ENCODE data around the gene AGO3. TPM values are rescaled to one million over a fixed set of nuclear protein-coding genes. Genes with fewer than 3 reads are reported as not detected.

Gene AGO3
- total and polyA plus RNA-seq, 2 of the 13 experiments (the other 11 are each of a cell fraction or from before 2014, with no cell fraction given) = 21.2 to 27.1 TPM

- TF ChIP-seq ZNF276 (CRISPR knock-in tag; IDR thresholded peaks at IDR 0.05; ENCODE audit: low read depth) = no peak
- TF ChIP-seq SRSF4 (IDR thresholded peaks at IDR 0.05; ENCODE audit: low read depth, low read length, poor library complexity, severe bottlenecking) = no peak
- peak; percentile 71 to 76; a peak in 3 of 4 replicates for TF ChIP-seq HMGXB4 (CRISPR knock-in tag; IDR thresholded peaks at IDR 0.05; ENCODE audit: borderline replicate concordance in 1 of 2, low read depth in 1 of 2)
- peak; percentile 60 for TF ChIP-seq ZNF18 (CRISPR knock-in tag; IDR thresholded peaks at IDR 0.05; ENCODE audit: insufficient replicate concordance)
- no peak for TF ChIP-seq LCORL (IDR thresholded peaks at IDR 0.05)
- peak; percentile 41 for TF ChIP-seq LCORL (CRISPR knock-in tag; IDR thresholded peaks at IDR 0.05)
- TF ChIP-seq ELF3 (CRISPR knock-in tag; IDR thresholded peaks at IDR 0.05) = 0 out of 2 replicates have a peak, but pooled peaks have one; percentile 18
- TF ChIP-seq SOX13 (IDR thresholded peaks at IDR 0.05) = no peak
- peak in 1 of 2 experiments; percentile 25; a peak in 1 of 4 replicates for TF ChIP-seq SOX13 (CRISPR knock-in tag; conservative IDR thresholded peaks at IDR 0.05 in 1 of 2, IDR thresholded peaks at IDR 0.05 in 1 of 2)
- no peak for TF ChIP-seq NFE2L2 (IDR thresholded peaks at IDR 0.05; ENCODE audit: low read length)
- no peak for TF ChIP-seq JUNB (CRISPR knock-in tag; IDR thresholded peaks at IDR 0.05; ENCODE audit: borderline replicate concordance)
- TF ChIP-seq HMG20B (CRISPR knock-in tag; conservative IDR thresholded peaks at IDR 0.05) = no peak
- no peak for TF ChIP-seq ZNF20 (CRISPR knock-in tag; IDR thresholded peaks at IDR 0.05)
- TF ChIP-seq MEIS1 (CRISPR knock-in tag; IDR thresholded peaks at IDR 0.05; ENCODE audit: borderline replicate concordance) = peak; percentile 54; the same call in 1 of the 2 replicates
- peak; percentile 87; the same call in 1 of the 2 replicates for TF ChIP-seq ZNF580 (CRISPR knock-in tag; IDR thresholded peaks at IDR 0.05; ENCODE audit: borderline replicate concordance, low read depth)
- no peak for TF ChIP-seq ZFP36 (IDR thresholded peaks at IDR 0.05; ENCODE audit: borderline replicate concordance, low read depth, low read length, partially characterized antibody)
- peak; percentile 15 for TF ChIP-seq YY1 (IDR thresholded peaks at IDR 0.05; ENCODE audit: insufficient read depth, insufficient replicate concordance, low read depth, low read length)
- TF ChIP-seq FOSL2 (CRISPR knock-in tag; IDR thresholded peaks at IDR 0.05) = 0 out of 2 replicates have a peak, but pooled peaks have one; percentile 5
- TF ChIP-seq ZNF280B (CRISPR knock-in tag; IDR thresholded peaks at IDR 0.05; ENCODE audit: borderline replicate concordance) = peak; percentile 43; the same call in 1 of the 2 replicates
- peak; percentile 62; the same call in 1 of the 2 replicates for TF ChIP-seq ZNF253 (CRISPR knock-in tag; IDR thresholded peaks at IDR 0.05; ENCODE audit: borderline replicate concordance)
- no peak for TF ChIP-seq RFXAP (CRISPR knock-in tag; IDR thresholded peaks at IDR 0.05; ENCODE audit: borderline replicate concordance)
Measured at GRCh38 chr1:36099681-36100341, 168.9 kb downstream of the AGO3 start (continued).
